ENCODE results near the gene RAB11FIP4. TPM values are rescaled to one million over a fixed set of nuclear protein-coding genes. Genes with fewer than 3 reads are reported as not detected.

Gene RAB11FIP4
- total and polyA plus RNA-seq, 2 experiments from 2014 or later, result 0.22 to 0.40 TPM

DNA sequence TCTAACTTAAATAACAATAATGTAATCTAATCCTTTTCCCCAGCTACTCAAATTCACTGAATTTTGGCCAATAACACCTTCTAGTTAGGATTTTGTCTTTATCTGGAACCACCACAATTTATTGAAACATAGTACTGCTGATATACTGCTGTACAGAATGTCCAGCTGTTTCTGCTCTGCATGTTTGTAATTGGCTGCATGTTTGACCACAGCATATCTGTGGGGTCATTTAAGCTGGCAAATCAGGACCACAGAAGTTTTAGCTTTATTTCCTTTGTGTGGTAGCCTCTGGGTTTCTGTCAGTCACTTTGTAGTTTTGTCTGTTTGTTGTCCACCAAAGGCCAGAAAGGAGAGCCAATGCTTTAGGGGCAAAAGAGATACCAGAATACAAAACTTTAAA lies 22.2 kb upstream of the RAB11FIP4 start:
- Histone ChIP-seq H3K4me3 (no peak overlapping the region), H4K20me1 (ENCODE audit: insufficient read depth) (no peaks in the 10 kb centered on the region), H3K4me1 (ENCODE audit: insufficient read depth) (peaks cover 12% of the 10 kb centered on the region), H3K9me2 (ENCODE audit: insufficient read depth) (no peaks in the 10 kb centered on the region), H3F3A (ENCODE audit: insufficient read depth) (peaks cover 20% of the 10 kb centered on the region), H3K9ac (no peak overlapping the region), H3K27ac (no peak overlapping the region), H3K27me3 (replicated peaks; ENCODE audit: insufficient read depth) (no peaks in the 10 kb centered on the region), H3K36me3 (ENCODE audit: low read depth) (peaks cover 12% of the 10 kb centered on the region), H3K4me2 (ENCODE audit: unreplicated experiment) (no peak overlapping the region), H3K9me3 (ENCODE audit: low read depth) (no peaks in the 10 kb centered on the region), H3K79me2 (ENCODE audit: insufficient read depth) (no peaks in the 10 kb centered on the region), H2AFZ (no peak overlapping the region)
- no peak for TF ChIP-seq EZH2phosphoT487 (IDR thresholded peaks at IDR 0.05; ENCODE audit: insufficient read depth, low read depth)
- TF ChIP-seq EZH2 (IDR thresholded peaks at IDR 0.05; ENCODE audit: insufficient read depth, poor library complexity, severe bottlenecking), result no peak
- DNase-seq, result no peak
- in situ Hi-C loops (cut with MboI), result loop anchor here (25.0 kb wide), 1 partner anchor 357 kb away; no protein-coding TSS in a partner anchor

DNA sequence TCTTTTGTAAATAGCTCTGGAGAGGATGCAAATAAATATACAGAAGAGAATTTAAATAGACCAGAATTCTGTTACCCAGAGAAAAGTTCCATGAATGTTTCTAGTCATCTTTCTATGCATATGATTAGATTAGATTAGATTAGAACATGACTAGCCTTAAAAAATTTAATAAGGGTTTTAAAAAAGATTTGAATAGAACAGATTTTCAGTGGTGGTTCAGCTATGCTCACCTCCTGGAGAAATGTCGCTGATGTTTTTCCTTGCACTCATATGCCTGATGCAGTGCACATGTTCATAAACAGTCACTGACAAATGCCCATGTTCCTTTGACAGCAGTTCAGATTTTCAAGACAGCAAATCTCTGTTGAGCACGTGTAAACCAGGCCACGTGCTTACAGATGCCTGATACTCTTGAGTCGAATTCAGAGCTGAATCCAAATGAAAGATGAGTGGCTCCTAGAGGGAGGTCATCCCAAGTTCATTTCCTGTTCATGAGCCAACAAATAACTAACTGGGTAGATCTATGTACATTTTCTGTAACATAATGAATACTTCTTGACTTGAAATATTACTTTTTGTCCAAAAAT lies 19.9 kb upstream of the RAB11FIP4 start:
- Histone ChIP-seq H3K4me2 (ENCODE audit: unreplicated experiment) (peak overlapping the region; percentile 8), H3K9ac (no peak overlapping the region), H3K79me2 (ENCODE audit: insufficient read depth) (no peaks in the 10 kb centered on the region), H3K4me3 (no peak overlapping the region), H3F3A (ENCODE audit: insufficient read depth) (peaks cover 20% of the 10 kb centered on the region), H3K36me3 (ENCODE audit: low read depth) (peaks cover 20% of the 10 kb centered on the region), H3K4me1 (ENCODE audit: insufficient read depth) (peaks cover 12% of the 10 kb centered on the region), H3K9me3 (ENCODE audit: low read depth) (no peaks in the 10 kb centered on the region), H3K27ac (no peak overlapping the region), H3K27me3 (replicated peaks; ENCODE audit: insufficient read depth) (no peaks in the 10 kb centered on the region), H4K20me1 (ENCODE audit: insufficient read depth) (no peaks in the 10 kb centered on the region), H3K9me2 (ENCODE audit: insufficient read depth) (no peaks in the 10 kb centered on the region), H2AFZ (no peak overlapping the region)
- WGBS, 2 experiments (ENCODE audit: low coverage in 1 of 2, low lambda C conversion rate in 2 of 2, missing lambda C conversion rate in 2 of 2), result 5 to 10% methylated on average over 4 of the region's 4 CpGs
- in situ Hi-C loops (cut with MboI), result loop anchor here (25.0 kb wide), 1 partner anchor 359 kb away; no protein-coding TSS in a partner anchor
- DNase-seq, result peak; percentile 54
- TF ChIP-seq EZH2 (IDR thresholded peaks at IDR 0.05; ENCODE audit: insufficient read depth, poor library complexity, severe bottlenecking) (no peak), EZH2phosphoT487 (IDR thresholded peaks at IDR 0.05; ENCODE audit: insufficient read depth, low read depth) (no peak)

DNA sequence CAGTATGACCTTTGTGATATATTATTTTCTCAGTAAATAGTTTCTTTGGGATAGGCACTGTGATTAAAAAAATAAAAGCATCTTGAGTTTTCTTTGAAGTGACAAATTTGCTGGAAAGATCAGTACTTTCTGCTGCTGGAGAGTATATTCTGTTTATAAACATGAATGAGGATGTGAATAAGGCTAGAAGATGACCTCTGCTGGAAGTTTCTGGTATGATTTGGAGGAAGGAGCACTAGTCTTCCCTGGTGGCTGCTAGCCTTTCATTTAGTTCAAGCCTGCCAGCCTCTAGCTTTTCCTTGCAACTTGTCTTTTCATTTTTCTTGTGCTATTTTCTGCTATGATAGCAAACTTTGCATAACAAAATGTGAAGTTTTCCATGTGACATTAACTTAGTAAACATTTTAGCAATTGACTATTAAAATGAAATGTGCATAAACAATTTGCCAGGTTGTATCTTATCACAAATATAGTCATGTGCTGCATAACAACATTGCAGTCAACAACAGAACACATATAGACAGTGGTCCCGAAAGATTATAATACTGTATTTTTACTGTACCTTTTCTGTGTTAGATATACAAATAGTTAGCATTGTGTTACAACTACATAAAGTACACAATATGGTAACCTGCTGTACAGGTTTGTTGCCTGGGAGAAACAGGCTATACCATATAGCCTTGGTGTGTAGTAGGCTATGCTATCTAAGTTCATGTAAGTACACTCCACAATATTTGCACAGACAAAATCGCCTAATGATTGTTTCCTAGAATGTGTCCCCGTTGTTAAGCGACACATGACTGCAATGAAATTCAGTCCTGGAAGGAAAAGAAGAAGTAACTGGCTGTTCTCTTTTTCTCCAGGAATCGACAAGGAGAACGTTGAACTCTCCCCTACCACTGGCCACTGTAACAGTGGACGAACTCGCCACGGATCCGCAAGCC lies 18.1 kb upstream of the RAB11FIP4 start:
- H3K9me2 ChIP-seq (ENCODE audit: insufficient read depth), result no peaks in the 10 kb centered on the region
- no peak overlapping the region for H3K4me2 ChIP-seq (ENCODE audit: unreplicated experiment)
- peaks cover 20% of the 10 kb centered on the region for H3F3A ChIP-seq (ENCODE audit: insufficient read depth)
- H2AFZ ChIP-seq, result no peak overlapping the region
- H3K27me3 ChIP-seq (replicated peaks; ENCODE audit: insufficient read depth), result no peaks in the 10 kb centered on the region
- peaks cover 12% of the 10 kb centered on the region for H3K4me1 ChIP-seq (ENCODE audit: insufficient read depth)
- H3K9ac ChIP-seq, result no peak overlapping the region
- no peaks in the 10 kb centered on the region for H3K79me2 ChIP-seq (ENCODE audit: insufficient read depth)
- H3K27ac ChIP-seq, result no peak overlapping the region
- H3K4me3 ChIP-seq, result no peak overlapping the region
- no peaks in the 10 kb centered on the region for H3K9me3 ChIP-seq (ENCODE audit: low read depth)
- in situ Hi-C loops (cut with MboI), result loop anchor here (25.0 kb wide), 1 partner anchor 361 kb away; no protein-coding TSS in a partner anchor
- TF ChIP-seq EZH2 (IDR thresholded peaks at IDR 0.05; ENCODE audit: insufficient read depth, poor library complexity, severe bottlenecking) (no peak), EZH2phosphoT487 (IDR thresholded peaks at IDR 0.05; ENCODE audit: insufficient read depth, low read depth) (no peak)
- H4K20me1 ChIP-seq (ENCODE audit: insufficient read depth), result no peaks in the 10 kb centered on the region
- whole genome bisulfite sequencing, 2 experiments (ENCODE audit: low coverage in 1 of 2, low lambda C conversion rate in 2 of 2, missing lambda C conversion rate in 2 of 2), result 94 to 96% methylated on average over 10 of the region's 10 CpGs
- H3K36me3 ChIP-seq (ENCODE audit: low read depth), result peaks cover 17% of the 10 kb centered on the region; the same call in 1 of the 2 replicates
- DNase-seq, result peak; percentile 75

DNA sequence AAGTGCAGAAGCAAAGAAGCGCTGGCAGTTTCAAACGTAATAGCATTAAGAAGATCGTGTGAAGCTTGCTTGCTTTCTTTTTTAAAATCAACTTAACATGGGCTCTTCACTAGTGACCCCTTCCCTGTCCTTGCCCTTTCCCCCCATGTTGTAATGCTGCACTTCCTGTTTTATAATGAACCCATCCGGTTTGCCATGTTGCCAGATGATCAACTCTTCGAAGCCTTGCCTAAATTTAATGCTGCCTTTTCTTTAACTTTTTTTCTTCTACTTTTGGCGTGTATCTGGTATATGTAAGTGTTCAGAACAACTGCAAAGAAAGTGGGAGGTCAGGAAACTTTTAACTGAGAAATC lies 17.4 kb upstream of the RAB11FIP4 start:
- peaks cover 12% of the 10 kb centered on the region for H3K4me1 ChIP-seq (ENCODE audit: insufficient read depth)
- no peak overlapping the region for H3K9ac ChIP-seq
- peaks cover 17% of the 10 kb centered on the region; the same call in 1 of the 2 replicates for H3K36me3 ChIP-seq (ENCODE audit: low read depth)
- H3K9me2 ChIP-seq (ENCODE audit: insufficient read depth), result no peaks in the 10 kb centered on the region
- WGBS, 2 experiments (ENCODE audit: low coverage in 1 of 2, low lambda C conversion rate in 2 of 2, missing lambda C conversion rate in 2 of 2), result 94 to 96% methylated on average over 6 of the region's 6 CpGs
- H3F3A ChIP-seq (ENCODE audit: insufficient read depth), result peaks cover 20% of the 10 kb centered on the region
- H3K27ac ChIP-seq, result no peak overlapping the region
- H3K79me2 ChIP-seq (ENCODE audit: insufficient read depth), result no peaks in the 10 kb centered on the region
- no peaks in the 10 kb centered on the region for H3K27me3 ChIP-seq (replicated peaks; ENCODE audit: insufficient read depth)
- H3K4me2 ChIP-seq (ENCODE audit: unreplicated experiment), result no peak overlapping the region
- H4K20me1 ChIP-seq (ENCODE audit: insufficient read depth), result no peaks in the 10 kb centered on the region
- DNase-seq, result no peak
- no peak for TF ChIP-seq EZH2phosphoT487 (IDR thresholded peaks at IDR 0.05; ENCODE audit: insufficient read depth, low read depth)
- no peak for TF ChIP-seq EZH2 (IDR thresholded peaks at IDR 0.05; ENCODE audit: insufficient read depth, poor library complexity, severe bottlenecking)
- in situ Hi-C loops (cut with MboI), result loop anchor here (25.0 kb wide), 1 partner anchor 362 kb away; no protein-coding TSS in a partner anchor
- H3K4me3 ChIP-seq, result no peak overlapping the region
- no peaks in the 10 kb centered on the region for H3K9me3 ChIP-seq (ENCODE audit: low read depth)
- no peak overlapping the region for H2AFZ ChIP-seq
